Heart left ventricle (tissue), 16 donors: Measurements from ENCODE around the gene SPRR3. TPM values are rescaled to one million over a fixed set of nuclear protein-coding genes. Genes with fewer than 3 reads are reported as not detected.

Source experiments
- ATAC-seq, 4 donors: fragments of 200-7000 bp; cut with Tn5 transposase; one replicate each; pipeline ENCODE4 v1.9.1; 2020 to 2022; ENCODE audit warnings: moderate library complexity in 4 of 4, mild to moderate bottlenecking in 3 of 4, moderate number of reproducible peaks in 1 of 4
- DNase-seq, 5 donors: peaks; one replicate each; pipeline ENCODE4 v3.0.0-alpha.2; 2020
- H3K27ac ChIP-seq, 12 donors: fragments of 200-600 bp; sonication (generic) in 4 of 12; one replicate each; pipeline versions ENCODE4 v1.5.0 to v1.8.0; 2016 to 2022; ENCODE audit warnings: mild to moderate bottlenecking in 2 of 12
- H3K27me3 ChIP-seq, 9 donors: fragments of 200-600 bp; sonication (generic) in 2 of 9; one replicate each; pipeline versions ENCODE4 v1.5.1 to v1.8.0; 2016 to 2022; ENCODE audit warnings: mild to moderate bottlenecking in 3 of 9
- H3K36me3 ChIP-seq, 9 donors: fragments of 200-600 bp; sonication (generic) in 2 of 9; one replicate each; pipeline versions ENCODE4 v1.5.0 to v1.8.0; 2018 to 2022; ENCODE audit warnings: mild to moderate bottlenecking in 2 of 9
- H3K4me1 ChIP-seq, 12 donors: fragments of 200-600 bp; sonication (generic) in 4 of 12; one replicate each; pipeline versions ENCODE4 v1.5.0 to v1.8.0; 2016 to 2022; ENCODE audit warnings: mild to moderate bottlenecking in 3 of 12
- H3K4me3 ChIP-seq, 12 donors: fragments of 200-600 bp; sonication (generic) in 4 of 12; one replicate each; pipeline versions ENCODE4 v1.5.0 to v1.8.0; 2017 to 2022; ENCODE audit warnings: mild to moderate bottlenecking in 9 of 12, moderate library complexity in 4 of 12
- H3K9me3 ChIP-seq, 12 donors: fragments of 200-600 bp; sonication (generic) in 4 of 12; one replicate each; pipeline versions ENCODE4 v1.5.0 to v1.8.0; 2016 to 2022; ENCODE audit warnings: mild to moderate bottlenecking in 1 of 12
- POLR2A ChIP-seq, 2 donors: fragments of 450-650 bp; IDR thresholded peaks; one replicate each; pipeline ENCODE4 v1.6.1; 2017; ENCODE audit warnings: antibody characterized with exemption in 2 of 2, mild to moderate bottlenecking in 2 of 2, moderate library complexity in 2 of 2
- WGBS, 4 donors: extraction: QIAGEN DNeasy Blood & Tissue Kit in 2 of 4; methylation state at CpG; one replicate each; pipeline versions ENCODE4 v1.1.5 to v1.1.7; 2013 to 2018; 5-methylcytosine and 5-hydroxymethylcytosine counted together
- intact Hi-C, 10 donors: fragments of 100-400 bp; cut with DNase I; formaldehyde crosslinking; loops; one replicate each; pipeline versions ENCODE4 v1.11.1 to v1.14.2; 2022
- long read RNA-seq, 3 donors: library from polyadenylated mRNA; unstranded; transcript quantifications; one replicate each; pipeline ENCODE4 v2.0.0, GENCODE V29; 2020 to 2021
- polyA plus RNA-seq, 2 donors: library from polyadenylated mRNA; stranded (reverse); fragments of 200-250 nt; gene quantifications; one replicate each; pipeline ENCODE4 v1.2.3, GENCODE V29; 2013
- total RNA-seq, 9 donors: library from RNA; depleted of rRNA in 2 of 9; stranded (reverse); fragments of >200 nt in 2 of 9; fragmentation: NEBNext Ultra II Directional in 3 of 9; extraction: Animal tissue kit (Norgen Biotek cat#: 25700) in 3 of 9; gene quantifications; one replicate each; pipeline versions ENCODE4 v1.1.0 to v1.2.4, GENCODE V29; 2016 to 2023
- TF ChIP-seq, protein P1 (sequence below), 12 donors: fragments of 200-600 bp; sonication (generic) in 4 of 12; IDR thresholded peaks; one replicate each; pipeline versions ENCODE4 v1.5.0 to v1.8.0; 2018 to 2022; ENCODE audit warnings: antibody characterized with exemption in 12 of 12, mild to moderate bottlenecking in 5 of 12
- donor health status: ischemic (EF 13 %, LVEDD 7.1; RV severe dilation, severe dysfunction).
- donor health status: healthy with polysubstance abuse.
- donor health status: DM: no; HTN: yes; CAD: no.
- donor health status: DM: no; HTN: no; CAD: no.
- donor health status: ischemic (EF 25% LVEDD 6.9; RV normal size, moderate dysfunction).
- donor health status: ischemic (EF 25% LVEDD 5.7; RV mildly dilated, moderate dysfunction).
- donor health status: healthy.
- donor health status: DM: yes; HTN: yes; CAD: no.
- donor health status: ischemic (EF 35%, LVEDD 5.7; RV mildly dilated, moderate dysfunction).
- donor health status: nonischemic (EF 11% LVEDD 7.7; RV severe dilation, severe dysfunction).
- donor health status: DM: yes; HTN: yes; CAD: no.
- donor health status: PGD.
- donor health status: ischemic (EF 29% LVEDD 5.4; RV normal size, mild dysfunction).
- donor health status: nonischemic (EF 23%, LVEDD 6.1; RV moderate dilation, normal function).

The SPRR3 gene, protein sequence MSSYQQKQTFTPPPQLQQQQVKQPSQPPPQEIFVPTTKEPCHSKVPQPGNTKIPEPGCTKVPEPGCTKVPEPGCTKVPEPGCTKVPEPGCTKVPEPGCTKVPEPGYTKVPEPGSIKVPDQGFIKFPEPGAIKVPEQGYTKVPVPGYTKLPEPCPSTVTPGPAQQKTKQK
- total RNA-seq: not detected
- 1 to 10 TPM in 1 of 2 donors, not detected in 1; 1.2 TPM for polyA plus RNA-seq
- long read RNA-seq, donor 1: 0 reads
- long read RNA-seq, donor 2: 0 reads
- long read RNA-seq, donor 3: 0 reads

DNA sequence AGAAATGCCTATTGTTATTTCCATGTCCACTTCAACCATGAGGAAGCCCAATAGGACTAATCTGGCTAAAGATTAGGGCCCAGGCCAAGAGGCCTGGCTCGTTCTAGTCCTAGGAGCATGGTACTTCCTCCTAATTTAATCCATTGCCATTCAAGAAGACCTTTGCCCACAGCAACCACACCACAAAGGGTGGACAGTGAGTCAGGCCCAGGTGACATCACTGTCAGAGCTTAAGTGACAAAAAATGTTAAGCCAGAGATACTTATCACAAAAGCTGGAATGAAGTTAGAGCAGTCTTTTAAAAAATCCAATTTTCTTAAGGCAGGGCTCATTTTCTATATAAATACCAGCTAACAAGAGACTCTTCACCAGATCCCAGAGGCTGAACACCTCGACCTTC lies at the start of gene SPRR3:
SPRR3 (plus strand) TSS at position 368 of the 400 bp plus-strand sequence. CDS start 1,272 bp downstream, outside the sequence.
- H3K27me3 ChIP-seq: peaks cover 0 to 6% (median 0%) of the 10 kb centered on the region in 9 donors
- no peaks in the 10 kb centered on the region for H3K4me1 ChIP-seq
- no peak for TF ChIP-seq POLR2A (IDR thresholded peaks at IDR 0.05)
- TF ChIP-seq, protein P1, sequence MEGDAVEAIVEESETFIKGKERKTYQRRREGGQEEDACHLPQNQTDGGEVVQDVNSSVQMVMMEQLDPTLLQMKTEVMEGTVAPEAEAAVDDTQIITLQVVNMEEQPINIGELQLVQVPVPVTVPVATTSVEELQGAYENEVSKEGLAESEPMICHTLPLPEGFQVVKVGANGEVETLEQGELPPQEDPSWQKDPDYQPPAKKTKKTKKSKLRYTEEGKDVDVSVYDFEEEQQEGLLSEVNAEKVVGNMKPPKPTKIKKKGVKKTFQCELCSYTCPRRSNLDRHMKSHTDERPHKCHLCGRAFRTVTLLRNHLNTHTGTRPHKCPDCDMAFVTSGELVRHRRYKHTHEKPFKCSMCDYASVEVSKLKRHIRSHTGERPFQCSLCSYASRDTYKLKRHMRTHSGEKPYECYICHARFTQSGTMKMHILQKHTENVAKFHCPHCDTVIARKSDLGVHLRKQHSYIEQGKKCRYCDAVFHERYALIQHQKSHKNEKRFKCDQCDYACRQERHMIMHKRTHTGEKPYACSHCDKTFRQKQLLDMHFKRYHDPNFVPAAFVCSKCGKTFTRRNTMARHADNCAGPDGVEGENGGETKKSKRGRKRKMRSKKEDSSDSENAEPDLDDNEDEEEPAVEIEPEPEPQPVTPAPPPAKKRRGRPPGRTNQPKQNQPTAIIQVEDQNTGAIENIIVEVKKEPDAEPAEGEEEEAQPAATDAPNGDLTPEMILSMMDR (IDR thresholded peaks at IDR 0.05): no peak
- ATAC-seq (no peak), DNase-seq (no peak)
- intact Hi-C loops: no loop called here
- no peaks in the 10 kb centered on the region for H3K9me3 ChIP-seq
- no peaks in the 10 kb centered on the region for H3K36me3 ChIP-seq
- no peak within 1 kb of the TSS for H3K27ac ChIP-seq
- 31 to 56% (median 50%) methylated on average over 2 of the region's 2 CpGs for WGBS, 4 donors
- H3K4me3 ChIP-seq: no peak within 1 kb of the TSS

DNA sequence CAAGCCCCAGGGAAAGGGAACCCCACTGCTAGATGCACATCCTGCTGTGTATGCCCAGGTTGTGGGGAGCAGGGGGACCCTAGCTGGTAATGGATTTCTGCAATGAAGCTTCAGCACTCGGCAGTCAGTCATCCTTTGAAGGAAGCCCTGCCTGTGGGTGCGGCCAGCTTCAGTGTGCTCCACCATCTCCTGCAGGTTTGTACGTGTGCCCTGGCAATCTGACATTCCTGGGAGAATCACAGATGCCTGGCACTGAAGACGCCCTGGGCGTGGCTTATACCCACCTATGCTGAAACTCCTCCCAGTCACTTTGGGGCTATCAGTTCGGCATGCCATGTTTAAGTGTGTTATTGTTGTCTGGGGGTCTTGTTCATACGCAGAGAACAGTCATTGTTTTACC lies 47.8 kb upstream of the SPRR3 start:
- H3K27ac ChIP-seq: no peak overlapping the region
- 65 to 80% (median 76%) methylated on average over 5 to 7 of the region's 7 CpGs for WGBS, 4 donors
- ATAC-seq (no peak), DNase-seq (no peak)
- H3K4me3 ChIP-seq: no peak overlapping the region
- no peaks in the 10 kb centered on the region for H3K27me3 ChIP-seq
- intact Hi-C loops: no loop called here
- H3K36me3 ChIP-seq: no peaks in the 10 kb centered on the region
- H3K9me3 ChIP-seq: peaks cover 0 to 5% (median 0%) of the 10 kb centered on the region in 12 donors
- H3K4me1 ChIP-seq: no peaks in the 10 kb centered on the region
- TF ChIP-seq, protein P1 (IDR thresholded peaks at IDR 0.05): no peak
- TF ChIP-seq POLR2A (IDR thresholded peaks at IDR 0.05): no peak

GRCh38 chr1:152954436-152954835 lies 47.1 kb upstream of the SPRR3 start:
- WGBS, 4 donors: 78 to 80% (median 78%) methylated on average over 6 of the region's 6 CpGs
- H3K27me3 ChIP-seq: no peaks in the 10 kb centered on the region
- H3K4me3 ChIP-seq: no peak overlapping the region
- no peaks in the 10 kb centered on the region for H3K36me3 ChIP-seq
- no peaks in the 10 kb centered on the region for H3K4me1 ChIP-seq
- peaks cover 0 to 5% (median 0%) of the 10 kb centered on the region in 12 donors for H3K9me3 ChIP-seq
- TF ChIP-seq POLR2A (IDR thresholded peaks at IDR 0.05): no peak
- TF ChIP-seq, protein P1 (IDR thresholded peaks at IDR 0.05): no peak
- no peak for DNase-seq
- intact Hi-C loops: no loop called here
- H3K27ac ChIP-seq: no peak overlapping the region
- no peak for ATAC-seq

DNA sequence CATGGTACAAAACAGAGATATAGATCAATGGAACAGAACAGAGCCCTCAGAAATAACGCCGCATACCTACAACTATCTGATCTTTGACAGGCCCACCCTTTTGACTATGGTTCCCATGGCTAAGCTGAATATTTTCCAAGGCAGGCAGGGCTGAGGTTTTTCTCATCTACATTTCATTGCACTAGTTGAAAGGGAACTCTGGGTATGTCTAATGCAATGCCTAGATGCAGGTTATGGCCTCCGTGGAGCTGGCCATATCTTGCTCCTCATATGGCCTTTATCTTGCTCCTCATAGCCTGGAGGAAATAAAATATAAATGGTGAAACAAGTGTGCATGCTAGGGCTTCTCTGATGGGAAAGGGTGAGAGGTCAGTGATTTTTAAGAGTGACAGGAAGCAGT lies 44.0 kb upstream of the SPRR3 start:
- 78 to 83% (median 82%) methylated on average over 3 of the region's 3 CpGs for WGBS, 4 donors

More for the DNA sequence above, 44.0 kb upstream of the SPRR3 start:
- intact Hi-C loops: no loop called here
- Histone ChIP-seq H3K36me3 (no peaks in the 10 kb centered on the region), H3K9me3 (no peaks in the 10 kb centered on the region), H3K27ac (no peak overlapping the region), H3K4me1 (no peaks in the 10 kb centered on the region), H3K4me3 (no peak overlapping the region), H3K27me3 (no peaks in the 10 kb centered on the region)
- TF ChIP-seq, protein P1 (IDR thresholded peaks at IDR 0.05): no peak
- TF ChIP-seq POLR2A (IDR thresholded peaks at IDR 0.05): no peak
- ATAC-seq: no peak
- no peak for DNase-seq
